Thoracic aorta (tissue), 2 donors: ENCODE measurements around the gene MED31. TPM values are rescaled to one million over a fixed set of nuclear protein-coding genes. Genes with fewer than 3 reads are reported as not detected.

Source experiments
- ATAC-seq: fragments of 150-250 bp; one replicate; pipeline ENCODE4 v1.8.0; 2017; ENCODE audit warnings: low read depth; ENCODE audit not compliant: insufficient number of reproducible peaks, low FRiP score
- DNase-seq: peaks from one replicate; pipeline ENCODE4 v3.0.0-alpha.2; 2020; ENCODE audit warnings: low spot score
- H3K27ac ChIP-seq, 2 donors: fragments of 200-600 bp; sonication (generic); 1 replicate in 1 of 2; 2 replicates in 1 of 2; pipeline ENCODE4 v1.5.1; 2016; ENCODE audit warnings: mild to moderate bottlenecking in 2 of 2, moderate library complexity in 2 of 2
- H3K27me3 ChIP-seq: fragments of 200-600 bp; sonication (generic); replicated peaks from 2 replicates; pipeline ENCODE4 v1.6.0; 2016; ENCODE audit warnings: mild to moderate bottlenecking; ENCODE audit not compliant: insufficient read depth
- H3K36me3 ChIP-seq: fragments of 200-600 bp; sonication (generic); one replicate; pipeline ENCODE4 v1.5.1; 2016
- H3K4me1 ChIP-seq, 2 donors: fragments of 200-600 bp; sonication (generic); 1 replicate in 1 of 2; 2 replicates in 1 of 2; pipeline versions ENCODE4 v1.5.1 to v1.6.0; 2016; ENCODE audit warnings: low read depth in 2 of 2, mild to moderate bottlenecking in 1 of 2; ENCODE audit not compliant: control insufficient read depth in 1 of 2
- H3K4me3 ChIP-seq: fragments of 200-600 bp; sonication (generic); 2 replicates; pipeline ENCODE4 v1.5.1; 2016; ENCODE audit warnings: mild to moderate bottlenecking
- H3K9me3 ChIP-seq: fragments of 200-600 bp; sonication (generic); 2 replicates; pipeline ENCODE4 v1.5.1; 2016
- CTCF ChIP-seq: fragments of 200-600 bp; sonication (generic); IDR thresholded peaks from one replicate; pipeline ENCODE4 v1.5.1; 2019; ENCODE audit warnings: antibody characterized with exemption
- total RNA-seq, 2 donors: library from RNA; depleted of rRNA; stranded (reverse); fragments of >200 nt; gene quantifications; one replicate each; pipeline versions ENCODE4 v1.1.0 to v1.2.3, GENCODE V29; 2016

The MED31 gene
- total RNA-seq, 2 donors from 2014 or later, result 4.7 to 21.3 TPM

DNA sequence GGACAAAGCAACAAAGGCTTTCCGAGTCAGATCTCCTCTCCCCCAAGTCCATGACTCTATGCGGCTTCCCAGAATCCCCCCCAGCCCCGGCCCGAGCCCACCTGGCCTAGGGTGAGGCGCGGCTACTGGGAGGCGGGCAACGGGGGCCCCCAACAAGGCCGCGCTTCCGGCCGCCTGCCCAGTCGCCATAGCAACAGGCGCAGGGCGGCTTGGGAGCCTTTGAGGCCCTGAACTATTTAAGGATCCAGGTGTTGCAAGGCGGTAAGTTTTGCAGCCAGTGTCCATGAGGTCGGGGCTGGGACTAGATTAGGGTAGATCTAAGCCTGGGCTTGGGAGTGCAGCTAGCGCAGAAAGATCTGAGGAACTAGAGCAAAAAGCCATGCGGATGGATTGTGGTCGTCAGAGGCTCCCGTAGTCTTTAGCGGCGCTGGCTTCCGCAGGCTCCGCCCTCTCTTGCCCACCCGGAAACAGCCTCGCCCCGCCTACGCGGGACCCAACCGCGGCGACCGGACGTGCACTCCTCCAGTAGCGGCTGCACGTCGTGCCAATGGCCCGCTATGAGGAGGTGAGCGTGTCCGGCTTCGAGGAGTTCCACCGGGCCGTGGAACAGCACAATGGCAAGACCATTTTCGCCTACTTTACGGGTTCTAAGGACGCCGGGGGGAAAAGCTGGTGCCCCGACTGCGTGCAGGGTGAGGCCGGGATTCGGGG lies 10.7 kb downstream of the MED31 start, which contains the start of the genes KIAA0753 and TXNDC17:
TSS of gene KIAA0753 (minus strand) at position 176 of the 711 bp plus-strand sequence. CDS start 5,608 bp downstream, outside the sequence.
TSS of gene TXNDC17 (plus strand) at position 525 of the 711 bp plus-strand sequence. CDS start at position 548, 23 bp downstream.
- no peaks in the 10 kb centered on the region for H3K27me3 ChIP-seq
- H3K36me3 ChIP-seq, result peaks cover 7% of the 10 kb centered on the region
- H3K4me1 ChIP-seq, result peaks cover 7 to 30% of the 10 kb centered on the region in 2 donors
- peak within 1 kb of the TSS; percentile 77 to 86 for H3K27ac ChIP-seq
- peak; percentile 67 for DNase-seq
- peak; percentile 91 for ATAC-seq
- H3K9me3 ChIP-seq, result no peaks in the 10 kb centered on the region
- H3K4me3 ChIP-seq, result peak within 1 kb of the TSS; percentile 86
- no peak for TF ChIP-seq CTCF

GRCh38 chr17:6639586-6640535 lies 11.5 kb downstream of the MED31 start:
- DNase-seq (no peak), ATAC-seq (no peak)
- TF ChIP-seq CTCF, result no peak
- Histone ChIP-seq H3K9me3 (no peaks in the 10 kb centered on the region), H3K4me3 (peak overlapping the region; percentile 86), H3K27ac (peak overlapping the region; percentile 77 to 86), H3K36me3 (peaks cover 7% of the 10 kb centered on the region), H3K27me3 (no peaks in the 10 kb centered on the region), H3K4me1 (peaks cover 7 to 30% of the 10 kb centered on the region in 2 donors)

DNA sequence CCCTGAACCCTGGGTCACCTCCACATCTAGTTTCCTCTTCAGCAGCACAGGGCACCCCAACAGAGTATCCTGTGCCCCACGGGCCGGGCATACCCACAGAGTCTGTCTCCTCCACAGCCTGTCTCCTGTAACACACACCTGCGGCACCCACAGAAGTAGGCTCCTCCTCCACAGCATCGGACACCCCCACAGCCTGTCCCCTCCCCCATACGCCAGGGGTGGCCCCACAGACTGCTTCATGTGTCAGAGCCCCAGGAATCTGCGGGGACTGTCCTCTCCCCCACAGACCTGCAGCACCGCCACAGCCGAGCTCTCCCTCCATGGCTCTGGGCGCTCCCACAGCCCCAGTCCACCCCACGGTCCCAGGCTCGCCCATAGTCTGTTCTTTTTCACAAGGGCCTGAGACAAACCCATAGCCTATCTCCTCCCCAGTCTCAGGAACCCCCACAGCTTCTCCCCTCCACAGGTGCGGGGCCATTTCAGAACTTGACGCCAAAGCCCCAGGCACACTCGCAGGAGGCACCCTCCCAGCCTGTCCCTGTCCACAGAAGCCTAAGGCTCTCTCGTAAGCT lies 12.3 kb downstream of the MED31 start:
- no peak overlapping the region for H3K27ac ChIP-seq
- H3K4me1 ChIP-seq, result peaks cover 7 to 30% of the 10 kb centered on the region in 2 donors
- ATAC-seq (no peak), DNase-seq (no peak)
- TF ChIP-seq CTCF, result no peak
- no peaks in the 10 kb centered on the region for H3K9me3 ChIP-seq
- H3K27me3 ChIP-seq, result no peaks in the 10 kb centered on the region
- peaks cover 3% of the 10 kb centered on the region for H3K36me3 ChIP-seq
- H3K4me3 ChIP-seq, result peak overlapping the region; percentile 86

- Histone ChIP-seq H3K27ac (no peak overlapping the region), H3K4me1 (peaks cover 7 to 30% of the 10 kb centered on the region in 2 donors), H3K4me3 (no peak overlapping the region), H3K27me3 (no peaks in the 10 kb centered on the region), H3K36me3 (no peaks in the 10 kb centered on the region), H3K9me3 (no peaks in the 10 kb centered on the region)
- no peak for ATAC-seq
- no peak for TF ChIP-seq CTCF
- no peak for DNase-seq
These were observed 13.1 kb downstream of the MED31 start for GRCh38 chr17:6638046-6638908.
